ENCODE data around the gene ZNF829. TPM values are rescaled to one million over a fixed set of nuclear protein-coding genes. Genes with fewer than 3 reads are reported as not detected.

The ZNF829 gene
- total and polyA plus RNA-seq, 11 donors: 0.76 to 3.5 (median 2.0) TPM

GRCh38 chr19:36876993-36877938 is 38.8 kb downstream of the ZNF829 start:
- 97 to 98% (median 98%) methylated on average over 10 of the region's 10 CpGs for WGBS, 4 donors
- Histone ChIP-seq H3K4me3 (no peak overlapping the region), H3K27ac (no peak overlapping the region), H3K36me3 (peaks cover 21 to 86% (median 32%) of the 10 kb centered on the region in 9 donors), H3K27me3 (no peaks in the 10 kb centered on the region), H3K4me1 (no peaks in the 10 kb centered on the region), H3K9me3 (peaks cover 12 to 100% (median 99%) of the 10 kb centered on the region in 12 donors)
- ATAC-seq (no peak), DNase-seq (no peak)
- intact Hi-C loops (cut with DNase I): loop anchor here in 2 of 10 donors (10.0 kb wide), 3 partner anchors 122 to 688 kb away; no protein-coding TSS in a partner anchor
- TF ChIP-seq POLR2A (IDR thresholded peaks at IDR 0.05) (no peak), CTCF (IDR thresholded peaks at IDR 0.05) (no peak)

- peak overlapping the region in 7 of 12 donors; percentile 67 to 91 (median 74) for H3K4me3 ChIP-seq
- intact Hi-C loops (cut with DNase I): loop anchor here in 5 of 10 donors (2.0 to 10.0 kb wide), 9 partner anchors 55 to 520 kb away; partner anchors contain the start of genes ZNF260 (in 1 of the 5), ZNF383 (in 1 of the 5), ZNF461 (in 1 of the 5) and ZNF567 (in 1 of the 5)
- no peak for ATAC-seq
- 98 to 99% (median 99%) methylated on average over 3 of the region's 3 CpGs for WGBS, 4 donors
- TF ChIP-seq POLR2A (IDR thresholded peaks at IDR 0.05) (no peak), CTCF (IDR thresholded peaks at IDR 0.05) (no peak)
- peaks cover 0 to 36% (median 4%) of the 10 kb centered on the region in 12 donors for H3K9me3 ChIP-seq
- no peak for DNase-seq
- H3K27ac ChIP-seq: no peak overlapping the region
- peaks cover 0 to 26% (median 17%) of the 10 kb centered on the region in 12 donors for H3K4me1 ChIP-seq
- H3K36me3 ChIP-seq: peaks cover 0 to 41% (median 19%) of the 10 kb centered on the region in 9 donors
- no peaks in the 10 kb centered on the region for H3K27me3 ChIP-seq
Measured at GRCh38 chr19:36851898-36852297, 64.2 kb downstream of the ZNF829 start.

GRCh38 chr19:36850559-36851442 is 65.3 kb downstream of the ZNF829 start, which contains the start of gene ZNF345:
ZNF345 (plus strand) TSS chr19:36850876; CDS start chr19:36876831, 25,955 bp downstream.
- peak in 1 of 2 donors; percentile 47 for TF ChIP-seq POLR2A (IDR thresholded peaks at IDR 0.05)
- no peak for TF ChIP-seq CTCF (IDR thresholded peaks at IDR 0.05)
- 0 to 2% (median 1%) methylated on average over 22 to 43 of the region's 43 CpGs for WGBS, 4 donors
- peaks cover 0 to 31% (median 17%) of the 10 kb centered on the region in 12 donors for H3K4me1 ChIP-seq

More at GRCh38 chr19:36850559-36851442, 65.3 kb downstream of the ZNF829 start, which contains the start of gene ZNF345:
- DNase-seq: peak; percentile 92 to 95 (median 93)
- peaks cover 0 to 34% (median 2%) of the 10 kb centered on the region in 12 donors for H3K9me3 ChIP-seq
- ATAC-seq: peak; percentile 96 to 97 (median 96)
- intact Hi-C loops (cut with DNase I): loop anchor here in 6 of 10 donors (1.0 to 10.0 kb wide), 12 partner anchors 12 to 518 kb away; partner anchors contain the start of genes ZNF790 (in 3 of the 6), ZNF568 (in 2 of the 6), ZNF829 (in 2 of the 6) and ZNF260 (in 1 of the 6)
- H3K36me3 ChIP-seq: peaks cover 0 to 35% (median 11%) of the 10 kb centered on the region in 9 donors
- H3K4me3 ChIP-seq: peak within 1 kb of the TSS; percentile 47 to 91 (median 76)
- peak within 1 kb of the TSS; percentile 60 to 96 (median 90) for H3K27ac ChIP-seq
- no peaks in the 10 kb centered on the region for H3K27me3 ChIP-seq

All from heart left ventricle (tissue), 16 donors.